ENCODE measurements around the gene ADAM33.
A peak's percentile ranks its signal among the peaks of the same experiment; 100 is the strongest.

Gene ADAM33

DNA sequence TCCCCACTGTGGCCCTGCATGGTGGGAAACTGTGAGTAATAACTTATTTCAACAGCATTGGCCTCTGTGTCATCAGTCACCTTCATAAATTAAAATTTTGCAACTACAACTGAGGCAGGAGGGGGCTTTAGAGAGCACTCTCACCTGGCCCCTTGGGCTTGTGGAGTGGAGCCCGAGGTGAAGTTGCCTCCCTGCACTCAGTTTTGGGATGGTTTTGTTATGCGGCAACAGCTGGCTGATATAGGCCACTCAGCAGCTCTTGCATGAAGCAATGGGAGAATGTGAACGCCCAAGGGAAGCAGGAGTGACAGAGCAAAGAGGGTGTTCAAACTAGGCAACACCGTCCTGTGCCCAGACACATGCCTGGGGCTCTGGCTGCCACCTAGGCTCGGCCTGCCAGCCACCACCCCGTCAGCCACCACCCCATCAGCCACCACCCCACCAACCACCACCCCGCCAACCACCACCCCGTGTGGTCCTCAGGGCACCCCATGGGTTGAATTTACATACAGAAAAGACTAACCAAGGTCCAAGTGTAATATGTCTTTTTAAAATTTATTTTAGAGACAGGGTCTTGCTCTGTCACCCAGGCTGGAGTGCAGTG, 14.3 kb downstream of the ADAM33 start:
- no CpG with 5 or more reads among the region's 8 CpGs for WGBS (ENCODE audit: extremely low coverage, insufficient coverage, insufficient read length)
- no peak overlapping the region for H4K91ac ChIP-seq (ENCODE audit: low read depth, low read length)
- no peak overlapping the region for H3K23ac ChIP-seq (ENCODE audit: low read length)
- no peak overlapping the region for H3K4ac ChIP-seq (ENCODE audit: low read depth, low read length)
- peaks cover 9% of the 10 kb centered on the region for H3K27me3 ChIP-seq (ENCODE audit: insufficient read depth, low read length)
- no peak overlapping the region for H2BK120ac ChIP-seq (ENCODE audit: insufficient read depth, low read length, poor library complexity)
- DNase-seq, result peak in 1 of 2 donors; percentile 17
- no peaks in the 10 kb centered on the region for H3K4me1 ChIP-seq (ENCODE audit: control insufficient read depth in 1 of 2, insufficient read depth in 2 of 2, low read length in 2 of 2)
- H2BK5ac ChIP-seq (ENCODE audit: low read depth, low read length, poor library complexity), result no peak overlapping the region
- no peak overlapping the region for H2BK12ac ChIP-seq (ENCODE audit: low read length)
- H3K9me3 ChIP-seq (ENCODE audit: insufficient read depth, low read depth, low read length), result peaks cover 2% of the 10 kb centered on the region
- no peak overlapping the region for H3K4me2 ChIP-seq (ENCODE audit: low read length)
- peaks cover 0 to 2% of the 10 kb centered on the region in 2 experiments for H3K36me3 ChIP-seq (ENCODE audit: control insufficient read depth in 1 of 2, insufficient read depth in 2 of 2, low read length in 2 of 2)
- H2AK5ac ChIP-seq (ENCODE audit: low read length), result no peak overlapping the region
- no peaks in the 10 kb centered on the region for H3K79me2 ChIP-seq (ENCODE audit: control insufficient read depth, insufficient read depth, low read length, poor library complexity)
- no peak overlapping the region for H4K12ac ChIP-seq (ENCODE audit: low read depth, low read length)
- no peak overlapping the region for H3K9ac ChIP-seq (ENCODE audit: low read length)
- no peak overlapping the region for H3K18ac ChIP-seq (ENCODE audit: low read length)
- H2AFZ ChIP-seq (ENCODE audit: insufficient read depth, low read length, poor library complexity), result no peak overlapping the region
- H3K27ac ChIP-seq (ENCODE audit: low read depth, low read length), result no peak overlapping the region
- H3K14ac ChIP-seq (ENCODE audit: low read length), result no peak overlapping the region
- no peaks in the 10 kb centered on the region for H3K79me1 ChIP-seq (ENCODE audit: low read length)
- H4K8ac ChIP-seq (ENCODE audit: low read depth, low read length), result no peak overlapping the region
- no peak overlapping the region for H3K4me3 ChIP-seq (ENCODE audit: low read depth, low read length)

DNA sequence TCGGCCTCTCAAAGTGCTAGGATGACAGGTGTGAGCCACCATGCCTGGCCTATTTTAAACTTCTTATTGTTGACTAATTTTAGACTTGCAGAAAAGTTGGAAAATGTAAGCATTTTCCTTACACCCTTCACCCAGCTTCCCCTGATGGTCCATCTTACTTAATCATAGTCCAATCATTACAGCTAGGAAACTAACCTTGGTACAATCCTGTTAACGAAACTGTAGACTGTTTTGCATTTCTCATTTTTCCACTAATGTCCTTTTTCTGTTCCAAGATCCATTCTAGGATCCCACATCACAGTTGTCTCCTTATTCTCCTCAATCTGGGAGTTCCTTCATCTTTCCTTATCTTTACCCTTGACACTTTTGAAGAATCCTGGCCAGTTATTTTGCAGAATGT, 18.0 kb downstream of the ADAM33 start:
- Histone ChIP-seq H3K4me2 (ENCODE audit: low read length) (no peak overlapping the region), H4K8ac (ENCODE audit: low read depth, low read length) (no peak overlapping the region), H3K14ac (ENCODE audit: low read length) (no peak overlapping the region), H3K9ac (ENCODE audit: low read length) (no peak overlapping the region), H4K12ac (ENCODE audit: low read depth, low read length) (no peak overlapping the region), H3K27ac (ENCODE audit: low read depth, low read length) (no peak overlapping the region), H3K4ac (ENCODE audit: low read depth, low read length) (no peak overlapping the region), H3K18ac (ENCODE audit: low read length) (no peak overlapping the region), H2BK12ac (ENCODE audit: low read length) (no peak overlapping the region), H2BK120ac (ENCODE audit: insufficient read depth, low read length, poor library complexity) (no peak overlapping the region), H3K23ac (ENCODE audit: low read length) (no peak overlapping the region), H3K79me2 (ENCODE audit: control insufficient read depth, insufficient read depth, low read length, poor library complexity) (no peaks in the 10 kb centered on the region), H4K91ac (ENCODE audit: low read depth, low read length) (no peak overlapping the region), H2AK5ac (ENCODE audit: low read length) (no peak overlapping the region), H3K36me3 (ENCODE audit: control insufficient read depth in 1 of 2, insufficient read depth in 2 of 2, low read length in 2 of 2) (no peaks in the 10 kb centered on the region), H3K79me1 (ENCODE audit: low read length) (no peaks in the 10 kb centered on the region), H3K4me1 (ENCODE audit: control insufficient read depth in 1 of 2, insufficient read depth in 2 of 2, low read length in 2 of 2) (no peaks in the 10 kb centered on the region), H3K4me3 (ENCODE audit: low read depth, low read length) (no peak overlapping the region), H2AFZ (ENCODE audit: insufficient read depth, low read length, poor library complexity) (no peak overlapping the region), H3K27me3 (ENCODE audit: insufficient read depth, low read length) (no peaks in the 10 kb centered on the region), H3K9me3 (ENCODE audit: insufficient read depth, low read depth, low read length) (peaks cover 13% of the 10 kb centered on the region), H2BK5ac (ENCODE audit: low read depth, low read length, poor library complexity) (no peak overlapping the region)
- no CpG with 5 or more reads among the region's 2 CpGs for WGBS (ENCODE audit: extremely low coverage, insufficient coverage, insufficient read length)
- no peak for DNase-seq

DNA sequence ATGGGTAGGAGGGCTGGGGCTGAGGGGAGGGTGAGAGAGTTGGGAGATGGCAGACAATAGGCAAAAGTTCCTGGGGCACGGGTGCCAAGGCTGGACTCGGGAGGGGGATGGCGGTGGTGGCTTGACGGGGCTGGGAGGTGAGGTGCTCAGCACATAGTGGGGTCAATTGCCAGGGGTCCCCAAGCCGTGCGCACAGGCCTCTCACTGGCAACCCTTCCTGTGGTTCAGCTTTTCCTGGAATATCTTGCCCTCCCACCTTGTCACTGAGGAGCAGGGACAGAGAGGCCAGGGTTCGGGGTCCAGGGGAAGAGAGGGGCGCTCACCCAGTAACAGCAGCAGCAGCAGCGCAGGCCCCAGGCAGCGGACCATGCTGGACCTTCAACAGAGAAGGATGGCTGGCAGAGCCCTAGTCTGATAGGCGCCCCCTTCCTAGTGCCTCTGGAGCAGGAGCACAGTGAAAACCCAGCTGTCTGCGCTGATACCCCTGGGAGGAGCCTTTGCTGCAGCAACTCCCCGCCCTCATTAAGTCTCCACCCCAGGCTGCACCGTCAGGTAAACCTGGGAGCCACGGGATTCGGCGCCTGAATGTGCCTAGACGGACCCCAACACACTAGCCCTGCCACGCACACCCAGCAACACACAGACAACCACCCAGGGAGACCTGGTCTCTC, 18.6 kb downstream of the ADAM33 start, which contains the start of gene GFRA4:
GFRA4 (minus strand) TSS at position 369 of the 671 bp plus-strand sequence; CDS start at position 369, 0 bp downstream.
- Histone ChIP-seq H3K27ac (ENCODE audit: low read depth, low read length) (no peak within 1 kb of the TSS), H3K4me3 (ENCODE audit: low read depth, low read length) (no peak within 1 kb of the TSS), H2AK5ac (ENCODE audit: low read length) (no peak within 1 kb of the TSS), H3K4me2 (ENCODE audit: low read length) (no peak within 1 kb of the TSS), H3K36me3 (ENCODE audit: control insufficient read depth in 1 of 2, insufficient read depth in 2 of 2, low read length in 2 of 2) (no peaks in the 10 kb centered on the region), H3K4ac (ENCODE audit: low read depth, low read length) (no peak within 1 kb of the TSS), H3K79me2 (ENCODE audit: control insufficient read depth, insufficient read depth, low read length, poor library complexity) (no peaks in the 10 kb centered on the region), H3K79me1 (ENCODE audit: low read length) (no peaks in the 10 kb centered on the region), H2BK12ac (ENCODE audit: low read length) (no peak within 1 kb of the TSS), H3K14ac (ENCODE audit: low read length) (no peak within 1 kb of the TSS), H2BK5ac (ENCODE audit: low read depth, low read length, poor library complexity) (no peak within 1 kb of the TSS), H4K12ac (ENCODE audit: low read depth, low read length) (no peak within 1 kb of the TSS), H3K9me3 (ENCODE audit: insufficient read depth, low read depth, low read length) (peaks cover 13% of the 10 kb centered on the region), H3K9ac (ENCODE audit: low read length) (no peak within 1 kb of the TSS), H2BK120ac (ENCODE audit: insufficient read depth, low read length, poor library complexity) (no peak within 1 kb of the TSS), H3K18ac (ENCODE audit: low read length) (no peak within 1 kb of the TSS), H3K27me3 (ENCODE audit: insufficient read depth, low read length) (no peaks in the 10 kb centered on the region), H4K91ac (ENCODE audit: low read depth, low read length) (no peak within 1 kb of the TSS), H3K4me1 (ENCODE audit: control insufficient read depth in 1 of 2, insufficient read depth in 2 of 2, low read length in 2 of 2) (no peaks in the 10 kb centered on the region), H3K23ac (ENCODE audit: low read length) (no peak within 1 kb of the TSS), H4K8ac (ENCODE audit: low read depth, low read length) (no peak within 1 kb of the TSS), H2AFZ (ENCODE audit: insufficient read depth, low read length, poor library complexity) (no peak within 1 kb of the TSS)
- WGBS (ENCODE audit: extremely low coverage, insufficient coverage, insufficient read length), result no CpG with 5 or more reads among the region's 19 CpGs
- no peak for DNase-seq

DNA sequence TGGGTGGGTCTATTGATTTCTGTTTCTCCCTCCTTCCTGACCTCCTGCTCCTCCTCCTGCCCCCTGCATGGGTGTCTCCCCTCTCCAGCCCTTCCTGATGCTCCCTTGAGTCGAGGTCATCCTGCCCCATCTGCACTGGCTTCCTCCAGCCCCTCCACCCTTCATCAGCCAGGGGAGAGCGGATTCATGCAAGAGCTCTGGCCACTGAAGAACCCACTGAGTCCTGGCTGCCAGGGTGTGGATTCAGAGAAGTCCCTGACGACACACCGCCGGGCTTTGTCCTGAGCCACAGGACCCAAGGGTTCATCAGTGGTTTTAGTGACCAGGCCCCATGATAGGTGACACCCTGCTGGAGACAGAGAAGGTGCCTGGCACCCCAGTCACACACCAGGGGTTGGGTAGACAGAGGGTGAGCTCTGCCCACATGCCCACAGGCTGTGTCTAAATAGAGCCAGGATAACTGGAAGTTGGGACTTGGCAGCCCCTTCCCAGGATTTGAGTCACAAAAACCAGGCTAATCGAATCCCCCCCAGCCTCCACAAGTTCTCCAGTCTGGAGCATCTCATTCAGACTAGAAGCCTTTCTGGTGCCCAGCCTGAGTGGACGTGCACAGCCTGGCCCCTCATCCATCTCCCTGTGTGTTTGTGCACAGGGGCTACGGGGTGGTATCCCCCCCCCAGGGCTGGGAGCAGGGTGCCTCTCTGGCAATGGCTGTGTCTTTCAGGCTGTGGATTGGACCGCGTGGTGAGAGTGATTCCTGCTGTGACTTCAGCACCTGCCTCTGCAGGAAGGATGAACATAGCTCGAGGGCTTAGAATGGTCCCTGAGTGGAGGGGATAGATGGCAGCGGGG, 19.8 kb downstream of the ADAM33 start:
- Histone ChIP-seq H3K14ac (ENCODE audit: low read length) (no peak overlapping the region), H3K79me1 (ENCODE audit: low read length) (no peaks in the 10 kb centered on the region), H3K79me2 (ENCODE audit: control insufficient read depth, insufficient read depth, low read length, poor library complexity) (no peaks in the 10 kb centered on the region), H3K27ac (ENCODE audit: low read depth, low read length) (no peak overlapping the region), H3K36me3 (ENCODE audit: control insufficient read depth in 1 of 2, insufficient read depth in 2 of 2, low read length in 2 of 2) (no peaks in the 10 kb centered on the region), H3K4me3 (ENCODE audit: low read depth, low read length) (no peak overlapping the region), H4K8ac (ENCODE audit: low read depth, low read length) (no peak overlapping the region), H2BK120ac (ENCODE audit: insufficient read depth, low read length, poor library complexity) (no peak overlapping the region), H2AFZ (ENCODE audit: insufficient read depth, low read length, poor library complexity) (no peak overlapping the region), H4K12ac (ENCODE audit: low read depth, low read length) (no peak overlapping the region), H3K4ac (ENCODE audit: low read depth, low read length) (no peak overlapping the region), H3K27me3 (ENCODE audit: insufficient read depth, low read length) (no peaks in the 10 kb centered on the region), H3K4me1 (ENCODE audit: control insufficient read depth in 1 of 2, insufficient read depth in 2 of 2, low read length in 2 of 2) (no peaks in the 10 kb centered on the region), H2BK5ac (ENCODE audit: low read depth, low read length, poor library complexity) (no peak overlapping the region), H3K23ac (ENCODE audit: low read length) (no peak overlapping the region), H3K18ac (ENCODE audit: low read length) (no peak overlapping the region), H2BK12ac (ENCODE audit: low read length) (no peak overlapping the region), H2AK5ac (ENCODE audit: low read length) (no peak overlapping the region), H4K91ac (ENCODE audit: low read depth, low read length) (no peak overlapping the region), H3K9me3 (ENCODE audit: insufficient read depth, low read depth, low read length) (peaks cover 13% of the 10 kb centered on the region), H3K4me2 (ENCODE audit: low read length) (no peak overlapping the region), H3K9ac (ENCODE audit: low read length) (no peak overlapping the region)
- WGBS (ENCODE audit: extremely low coverage, insufficient coverage, insufficient read length), result no CpG with 5 or more reads among the region's 12 CpGs
- DNase-seq, result no peak

All from trophoblast cell (in vitro differentiated cells and primary cell).